ENCODE data around the gene TSPAN1. TPM values are rescaled to one million over a fixed set of nuclear protein-coding genes. Genes with fewer than 3 reads are reported as not detected.

Gene TSPAN1
- total RNA-seq, 4 donors from 2014 or later = 0.83 to 1.6 (median 1.5) TPM

Small RNA genes lying within 50 kb of the gene (small RNA-seq; reads per million reads assigned to genes)
- 0 reads per million in 3 donors for gene AL672043.1

Other genes starting within 250 kb of the TSPAN1 start
- gene PIK3R3, start 42.5 kb upstream of the TSPAN1 start, total RNA-seq = 10 to 100 TPM; 13.7 to 34.3 (median 21.4) TPM
- gene P3R3URF, start 1.4 kb downstream of the TSPAN1 start, total RNA-seq = not detected
- 10 to 100 TPM; 31.6 to 47.2 (median 36.9) TPM for gene POMGNT1, start 23.3 kb downstream of the TSPAN1 start, total RNA-seq
- 10 to 100 TPM in 3 of 4 donors, 1 to 10 TPM in 1; 3.5 to 13.0 (median 11.4) TPM for gene LURAP1, start 28.2 kb downstream of the TSPAN1 start, total RNA-seq
- gene RAD54L, start 72.7 kb downstream of the TSPAN1 start, total RNA-seq = 1 to 10 TPM in 1 of 4 donors, not detected in 3; 1.2 TPM
- 10 to 100 TPM; 59.0 to 81.1 (median 75.8) TPM for gene LRRC41, start 128.5 kb downstream of the TSPAN1 start, total RNA-seq
- 100 to 1,000 TPM; 148 to 412 (median 283) TPM for gene UQCRH, start 128.6 kb downstream of the TSPAN1 start, total RNA-seq
- 10 to 100 TPM; 14.5 to 20.7 (median 16.2) TPM for gene NSUN4, start 165.7 kb downstream of the TSPAN1 start, total RNA-seq
- 10 to 100 TPM in 1 of 4 donors, 1 to 10 TPM in 3; 3.7 to 10.6 (median 8.4) TPM for gene FAAH, start 219.2 kb downstream of the TSPAN1 start, total RNA-seq